GM12878 (cell line): ENCODE results near the gene ADAMTSL4. TPM values are rescaled to one million over a fixed set of nuclear protein-coding genes. Genes with fewer than 3 reads are reported as not detected.

Experiments used
- ATAC-seq: fragments of 200-7000 bp; cut with Tn5 transposase; 3 replicates; pipeline ENCODE4 v1.9.1; 2020; ENCODE audit warnings: mild to moderate bottlenecking, moderate library complexity
- BruUV-seq: library from RNA; stranded (reverse); fragments of 400-500 nt; replicated peaks from 2 replicates; lab custom pipeline; 2021; lab: Mats Ljungman, UMichigan
- CTCF ChIA-PET: fragments of 300-600 bp; sonication (Branson Sonifier 250); formaldehyde crosslinking; extraction: SDS; loops from one replicate; lab custom pipeline; 2021; ENCODE audit warnings: inconsistent platforms; lab: Yijun Ruan, JAX
- POLR2A ChIA-PET: fragments of 350-600 bp; formaldehyde crosslinking; extraction: SDS; loops from one replicate; lab custom pipeline; 2021; ENCODE audit warnings: inconsistent platforms; lab: Charles Lee
- RAD21 ChIA-PET: fragments of 300-600 bp; sonication (Branson Sonifier 250); formaldehyde crosslinking; loops from one replicate; lab custom pipeline; 2023; ENCODE audit warnings: antibody characterized with exemption; ENCODE audit not compliant: unreplicated experiment; lab: Charles Lee
- SMC1A ChIA-PET: fragments of 300-600 bp; sonication (Branson Sonifier 250); formaldehyde crosslinking; loops from one replicate; lab custom pipeline; 2023; ENCODE audit not compliant: unreplicated experiment, uncharacterized antibody; lab: Charles Lee
- DNase-seq: peaks from one replicate; pipeline ENCODE4 v3.0.0-alpha.2; 2011; ENCODE audit warnings: low read depth, low spot score
- FAIRE-seq: peaks from 3 replicates; lab custom pipeline; 2011; peaks lifted over from hg19 to GRCh38; lab: Jason Lieb, UNC
- H2AFZ ChIP-seq: 2 replicates; pipeline ENCODE4 v1.6.0; 2011; ENCODE audit warnings: low read depth, low read length, control low read depth; ENCODE audit not compliant: control insufficient read depth
- H3K27ac ChIP-seq: 2 replicates; pipeline ENCODE4 v1.5.1; 2011; ENCODE audit warnings: control low read depth; ENCODE audit not compliant: control insufficient read depth, insufficient read depth
- H3K27me3 ChIP-seq, 2 experiments: replicated peaks in 1 of 2; 2 replicates each; pipeline versions ENCODE4 v1.6.0 to v1.6.1; 2011; ENCODE audit warnings: low read length in 1 of 2; ENCODE audit not compliant: control insufficient read depth in 2 of 2, insufficient read depth in 2 of 2
- H3K36me3 ChIP-seq, 2 experiments: 2 replicates each; pipeline ENCODE4 v1.5.1; 2011; ENCODE audit warnings: low read length in 1 of 2; ENCODE audit not compliant: control insufficient read depth in 2 of 2, insufficient read depth in 2 of 2
- H3K4me1 ChIP-seq: 2 replicates; pipeline ENCODE4 v1.6.1; 2011; ENCODE audit warnings: mild to moderate bottlenecking, low read length, moderate library complexity, mixed read lengths; ENCODE audit not compliant: control insufficient read depth, insufficient read depth
- H3K4me2 ChIP-seq: 2 replicates; pipeline ENCODE4 v1.6.0; 2011; ENCODE audit warnings: control low read depth; ENCODE audit not compliant: control insufficient read depth, insufficient read depth
- H3K4me3 ChIP-seq: fragments of 200-600 bp; sonication (generic); 2 replicates; pipeline ENCODE4 v1.5.1; 2016
- H3K79me2 ChIP-seq: 2 replicates; pipeline ENCODE4 v1.6.0; 2011; ENCODE audit warnings: low read length; ENCODE audit not compliant: control insufficient read depth, insufficient read depth
- H3K9ac ChIP-seq: 2 replicates; pipeline ENCODE4 v1.8.0; 2011; ENCODE audit warnings: low read length, control low read depth, mixed read lengths; ENCODE audit not compliant: control insufficient read depth, insufficient read depth
- H3K9me3 ChIP-seq: replicated peaks from 3 replicates; pipeline ENCODE4 v1.5.1; 2011; ENCODE audit warnings: mild to moderate bottlenecking, low read length; ENCODE audit not compliant: control insufficient read depth, insufficient read depth
- H4K20me1 ChIP-seq: 2 replicates; pipeline ENCODE4 v1.6.0; 2011; ENCODE audit not compliant: control insufficient read depth, insufficient read depth
- BMI1 ChIP-seq: fragments of 450-650 bp; IDR thresholded peaks from 2 replicates; pipeline ENCODE4 v1.6.1; 2016; ENCODE audit warnings: mild to moderate bottlenecking, moderate library complexity, borderline replicate concordance
- CBFB ChIP-seq: IDR thresholded peaks from 2 replicates; pipeline ENCODE4 v1.6.1; 2016; ENCODE audit warnings: antibody characterized with exemption, low read depth
- CREM ChIP-seq: IDR thresholded peaks from 2 replicates; pipeline ENCODE4 v1.6.1; 2014; ENCODE audit warnings: antibody characterized with exemption, low read depth
- KLF5 ChIP-seq: fragments of 450-650 bp; IDR thresholded peaks from 2 replicates; pipeline ENCODE4 v1.6.1; 2014; ENCODE audit warnings: mild to moderate bottlenecking; ENCODE audit not compliant: partially characterized antibody
- MYC ChIP-seq: IDR thresholded peaks from 2 replicates; pipeline ENCODE4 v1.6.1; 2011; ENCODE audit warnings: mild to moderate bottlenecking, low read length, moderate library complexity, inconsistent platforms; ENCODE audit not compliant: insufficient read depth, insufficient replicate concordance, insufficient read length, severe bottlenecking
- NRF1 ChIP-seq: conservative IDR thresholded peaks from 2 replicates; pipeline ENCODE4 v1.6.1; 2011; ENCODE audit warnings: mild to moderate bottlenecking, low read depth, low read length, improper control_type of control experiment
- POLR2AphosphoS5 ChIP-seq: IDR thresholded peaks from 2 replicates; pipeline ENCODE4 v1.6.1; 2011; ENCODE audit warnings: mild to moderate bottlenecking, low read length, inconsistent platforms
- RFX5 ChIP-seq: IDR thresholded peaks from 2 replicates; pipeline ENCODE4 v1.6.1; 2011; ENCODE audit warnings: low read depth, low read length, improper control_type of control experiment
- SIX5 ChIP-seq: IDR thresholded peaks from 2 replicates; pipeline ENCODE4 v1.6.1; 2011; ENCODE audit warnings: mild to moderate bottlenecking, low read depth, low read length, moderate library complexity; ENCODE audit not compliant: severe bottlenecking
- SMAD5 ChIP-seq: IDR thresholded peaks from 2 replicates; pipeline ENCODE4 v1.6.1; 2016; ENCODE audit warnings: antibody characterized with exemption, low read depth
- SPI1 ChIP-seq: IDR thresholded peaks from 2 replicates; pipeline ENCODE4 v1.6.1; 2011; ENCODE audit warnings: low read depth, mild to moderate bottlenecking, low read length, moderate library complexity, borderline replicate concordance; ENCODE audit not compliant: insufficient read depth
- STAT1 ChIP-seq: fragments of 450-650 bp; conservative IDR thresholded peaks from 2 replicates; pipeline ENCODE4 v1.6.1; 2014; ENCODE audit warnings: antibody characterized with exemption, mild to moderate bottlenecking
- STAT3 ChIP-seq: IDR thresholded peaks from 2 replicates; pipeline ENCODE4 v1.6.1; 2011; ENCODE audit warnings: low read depth, low read length, improper control_type of control experiment
- SUZ12 ChIP-seq: fragments of 200-600 bp; sonication (generic); IDR thresholded peaks from one replicate; pipeline ENCODE4 v1.6.1; 2018; ENCODE audit warnings: antibody characterized with exemption, mild to moderate bottlenecking; ENCODE audit not compliant: unreplicated experiment
- TBL1XR1 ChIP-seq: IDR thresholded peaks from 2 replicates; pipeline ENCODE4 v1.6.1; 2012; ENCODE audit warnings: low read depth, low read length, improper control_type of control experiment
- ZNF207 ChIP-seq: fragments of 450-650 bp; IDR thresholded peaks from 2 replicates; pipeline ENCODE4 v1.6.1; 2014; ENCODE audit warnings: antibody characterized with exemption, mild to moderate bottlenecking, borderline replicate concordance
- ZSCAN29 ChIP-seq: fragments of 450-650 bp; IDR thresholded peaks from 2 replicates; pipeline ENCODE4 v1.6.1; 2017; ENCODE audit warnings: mild to moderate bottlenecking, moderate library complexity
- in situ Hi-C: fragments of 300-500 bp; cut with MboI; formaldehyde crosslinking; loops from 9 replicates; pipeline ENCODE4 v1.14.3; 2018; ENCODE audit warnings: mixed read lengths
- intact Hi-C: fragments of 100-400 bp; cut with micrococcal nuclease; formaldehyde crosslinking; loops from one replicate; pipeline ENCODE4 v1.14.2; 2022; ENCODE audit not compliant: unreplicated experiment
- polyA plus RNA-seq, 11 experiments: library from polyadenylated mRNA; depleted of rRNA in 4 of 11; unstranded in 6 of 11; stranded (reverse) in 5 of 11; fragments of >200 nt; fragmentation: Nextera tagmentation in 4 of 11; fragmentation: Illumina TruSeq in 1 of 11; extraction: Ambion mirVana in 4 of 11; extraction: Trizol in 1 of 11; gene quantifications; 1 replicate in 1 of 11; 2 replicates in 10 of 11; pipeline versions ENCODE4 v1.2.1 to v1.2.3, GENCODE V29; 2011 to 2016; ENCODE audit warnings: inconsistent platforms in 2 of 11, missing spikeins in 2 of 11, low read depth in 1 of 11
- total RNA-seq, 4 experiments: library from RNA; depleted of rRNA in 3 of 4; stranded (reverse); fragments of >200 nt in 3 of 4; fragmentation: Illumina TruSeq in 1 of 4; extraction: Trizol in 1 of 4; gene quantifications; 2 replicates each; pipeline versions ENCODE4 v1.2.1 to v1.2.3, GENCODE V29; 2013 to 2021
- TF ChIP-seq, protein P1 (sequence below): fragments of 450-650 bp; IDR thresholded peaks from 2 replicates; pipeline ENCODE4 v1.6.1; 2016; ENCODE audit warnings: mild to moderate bottlenecking, moderate library complexity, borderline replicate concordance

The ADAMTSL4 gene
- total and polyA plus RNA-seq, 10 of the 15 experiments (the other 5 are each of a cell fraction or from before 2014, with no cell fraction given): 0.04 to 0.15 (median 0.05) TPM; not detected in 5

DNA sequence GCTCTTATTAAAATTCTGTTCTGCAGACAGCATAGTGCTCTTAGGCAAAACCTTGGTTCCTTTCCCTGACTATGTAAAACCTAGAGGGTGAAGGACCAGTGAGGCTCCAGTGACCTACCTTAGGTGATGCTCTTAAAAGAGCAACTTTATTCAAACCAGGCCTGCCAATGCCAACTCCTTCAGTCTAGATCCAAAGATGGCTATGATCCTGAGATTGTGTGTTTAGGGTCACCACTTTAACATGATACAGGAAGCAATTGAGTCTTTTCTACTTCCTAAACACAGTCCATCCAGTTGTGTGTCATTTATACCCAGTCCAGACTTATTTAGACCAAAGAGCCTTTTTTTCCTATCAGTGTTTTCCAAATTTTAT is 19.4 kb downstream of the ADAMTSL4 start:
- ChIA-PET SMC1A (interaction anchor here (0.9 to 12.5 kb wide), 9 partner anchors 8 to 197 kb away, joined by 3 to 388 read pairs (median 4); partner anchors contain the start of genes CTSS, ENSA, GOLPH3L and MCL1), RAD21 (interaction anchor here (1.2 to 12.1 kb wide), 7 partner anchors 8 to 198 kb away, joined by 3 to 387 read pairs (median 10); partner anchors contain the start of genes ENSA and MCL1), CTCF (interaction anchor here (1.0 to 16.3 kb wide), 5 partner anchors 5 to 61 kb away, joined by 3 to 390 read pairs (median 289); partner anchors contain the start of genes ENSA and MCL1), POLR2A (interaction anchor here (0.5 to 11.4 kb wide), 9 partner anchors 8 to 357 kb away, joined by 3 to 324 read pairs (median 7); partner anchors contain the start of genes ENSA, GOLPH3L and MCL1)
- Histone ChIP-seq H3K27ac (peak overlapping the region; percentile 98), H3K9me3 (no peaks in the 10 kb centered on the region), H3K36me3 (peaks cover 3 to 8% of the 10 kb centered on the region in 2 experiments; a peak in 3 of 4 replicates), H3K27me3 (no peaks in the 10 kb centered on the region), H2AFZ (no peak overlapping the region), H4K20me1 (no peaks in the 10 kb centered on the region), H3K4me3 (peak overlapping the region; percentile 49; the same call in 1 of the 2 replicates), H3K4me2 (peak overlapping the region; percentile 96), H3K9ac (peak overlapping the region; percentile 77), H3K4me1 (peaks cover 73% of the 10 kb centered on the region), H3K79me2 (peaks cover 77% of the 10 kb centered on the region)
- ATAC-seq (peak; percentile 12), DNase-seq (no peak), FAIRE-seq (no peak)
- intact Hi-C loops: no loop called here
- TF ChIP-seq TBL1XR1 (no peak), STAT1 (no peak), POLR2AphosphoS5 (peak; percentile 65; the same call in 1 of the 2 replicates), NRF1 (no peak), SUZ12 (no peak), SMAD5 (no peak), CBFB (no peak), ZNF207 (0 out of 2 replicates have a peak, but pooled peaks have one; percentile 32), SIX5 (no peak), STAT3 (no peak), KLF5 (no peak), SPI1 (no peak), MYC (no peak), ZSCAN29 (no peak), CREM (no peak), BMI1 (no peak), RFX5 (no peak)
- TF ChIP-seq, protein P1, sequence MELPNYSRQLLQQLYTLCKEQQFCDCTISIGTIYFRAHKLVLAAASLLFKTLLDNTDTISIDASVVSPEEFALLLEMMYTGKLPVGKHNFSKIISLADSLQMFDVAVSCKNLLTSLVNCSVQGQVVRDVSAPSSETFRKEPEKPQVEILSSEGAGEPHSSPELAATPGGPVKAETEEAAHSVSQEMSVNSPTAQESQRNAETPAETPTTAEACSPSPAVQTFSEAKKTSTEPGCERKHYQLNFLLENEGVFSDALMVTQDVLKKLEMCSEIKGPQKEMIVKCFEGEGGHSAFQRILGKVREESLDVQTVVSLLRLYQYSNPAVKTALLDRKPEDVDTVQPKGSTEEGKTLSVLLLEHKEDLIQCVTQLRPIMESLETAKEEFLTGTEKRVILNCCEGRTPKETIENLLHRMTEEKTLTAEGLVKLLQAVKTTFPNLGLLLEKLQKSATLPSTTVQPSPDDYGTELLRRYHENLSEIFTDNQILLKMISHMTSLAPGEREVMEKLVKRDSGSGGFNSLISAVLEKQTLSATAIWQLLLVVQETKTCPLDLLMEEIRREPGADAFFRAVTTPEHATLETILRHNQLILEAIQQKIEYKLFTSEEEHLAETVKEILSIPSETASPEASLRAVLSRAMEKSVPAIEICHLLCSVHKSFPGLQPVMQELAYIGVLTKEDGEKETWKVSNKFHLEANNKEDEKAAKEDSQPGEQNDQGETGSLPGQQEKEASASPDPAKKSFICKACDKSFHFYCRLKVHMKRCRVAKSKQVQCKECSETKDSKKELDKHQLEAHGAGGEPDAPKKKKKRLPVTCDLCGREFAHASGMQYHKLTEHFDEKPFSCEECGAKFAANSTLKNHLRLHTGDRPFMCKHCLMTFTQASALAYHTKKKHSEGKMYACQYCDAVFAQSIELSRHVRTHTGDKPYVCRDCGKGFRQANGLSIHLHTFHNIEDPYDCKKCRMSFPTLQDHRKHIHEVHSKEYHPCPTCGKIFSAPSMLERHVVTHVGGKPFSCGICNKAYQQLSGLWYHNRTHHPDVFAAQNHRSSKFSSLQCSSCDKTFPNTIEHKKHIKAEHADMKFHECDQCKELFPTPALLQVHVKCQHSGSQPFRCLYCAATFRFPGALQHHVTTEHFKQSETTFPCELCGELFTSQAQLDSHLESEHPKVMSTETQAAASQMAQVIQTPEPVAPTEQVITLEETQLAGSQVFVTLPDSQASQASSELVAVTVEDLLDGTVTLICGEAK: peak; percentile 78
- BruUV-seq: no TSS peak
- in situ Hi-C loops: loop anchor here (5.0 kb wide), 1 partner anchor 44 kb away; no protein-coding TSS in a partner anchor
